H1 (cell line): ENCODE measurements around the gene OXSR1. TPM values are rescaled to one million over a fixed set of nuclear protein-coding genes. Genes with fewer than 3 reads are reported as not detected.

ENCODE experiments used
- GTF2F1 ChIP-seq: IDR thresholded peaks from 2 replicates; pipeline ENCODE4 v1.6.1; 2012; ENCODE audit warnings: low read depth, low read length, improper control_type of control experiment, borderline replicate concordance
- JUN ChIP-seq: IDR thresholded peaks from 2 replicates; pipeline ENCODE4 v1.6.1; 2011; ENCODE audit warnings: low read depth, mild to moderate bottlenecking, improper control_type of control experiment, low read length
- TEAD4 ChIP-seq: IDR thresholded peaks from 2 replicates; pipeline ENCODE4 v1.6.1; 2012; ENCODE audit warnings: low read depth, low read length, inconsistent platforms, mixed read lengths
- polyA plus RNA-seq, 7 experiments: library from polyadenylated mRNA; depleted of rRNA in 3 of 7; stranded (reverse) in 5 of 7; unstranded in 2 of 7; fragments of >200 nt in 5 of 7; fragments of 200-250 nt in 2 of 7; gene quantifications; 1 replicate in 5 of 7; 2 replicates in 1 of 7; 4 replicates in 1 of 7; pipeline versions ENCODE4 v1.2.1 to v1.2.3, GENCODE V29; 2011 to 2013; ENCODE audit warnings: missing spikeins in 2 of 7, mixed read lengths in 2 of 7
- total RNA-seq: library from RNA; stranded (reverse); fragmentation: NEBNext Ultra II Directional; extraction: Animal tissue kit (Norgen Biotek cat#: 25700); gene quantifications from 2 replicates; pipeline ENCODE4 v1.2.1, GENCODE V29; 2021

OXSR1 gene
- total and polyA plus RNA-seq, 2 of the 8 experiments (the other 6 are each of a cell fraction or from before 2014, with no cell fraction given): 25.1 to 47.0 TPM

DNA sequence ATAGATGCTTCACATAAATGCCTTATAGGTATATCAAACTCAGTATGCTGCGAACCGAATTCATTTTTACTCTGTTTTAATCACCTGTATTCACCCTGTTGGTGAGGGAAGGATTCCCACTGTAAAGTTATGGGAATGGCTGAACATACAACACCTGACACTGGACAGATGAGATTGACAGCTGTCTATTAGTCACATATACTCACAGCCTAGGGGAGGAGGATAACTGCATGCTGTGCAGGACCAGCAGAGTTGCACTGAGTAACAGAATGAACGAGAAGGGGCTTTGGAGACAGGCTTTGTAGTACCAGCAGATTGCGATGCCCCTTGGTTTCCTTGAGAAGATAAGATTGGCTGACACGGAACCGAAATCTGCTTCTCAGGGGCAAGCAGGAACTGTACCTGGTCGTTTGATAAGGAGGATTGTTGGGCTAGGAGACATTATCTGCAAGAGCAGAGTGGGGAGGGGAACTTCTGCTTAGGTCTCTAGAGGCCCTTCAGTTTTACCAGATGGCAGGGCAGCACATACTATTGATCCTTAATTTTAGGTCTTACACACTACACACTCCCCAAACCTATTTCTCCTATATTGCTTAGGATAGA, 56.8 kb downstream of the OXSR1 start (continued):
- TF ChIP-seq TEAD4 (no peak), GTF2F1 (no peak), JUN (no peak)
